SK-N-MC (cell line): ENCODE measurements around the gene TNP2.

Experiments used
- DNase-seq: peaks from one replicate; pipeline ENCODE4 v3.0.0-alpha.2; 2011; ENCODE audit warnings: low read depth, low spot score
- H3K27ac ChIP-seq: fragments of 200-600 bp; sonication (generic); 2 replicates; pipeline ENCODE4 v1.5.1; 2016; ENCODE audit warnings: mixed run types
- H3K36me3 ChIP-seq: fragments of 200-600 bp; sonication (generic); 2 replicates; pipeline ENCODE4 v1.6.1; 2017; ENCODE audit warnings: antibody characterized with exemption, low read length, mixed read lengths; ENCODE audit not compliant: insufficient read depth
- H3K4me3 ChIP-seq: fragments of 200-600 bp; sonication (generic); 2 replicates; pipeline ENCODE4 v1.5.1; 2016
- H3K9ac ChIP-seq: fragments of 200-600 bp; sonication (generic); 2 replicates; pipeline ENCODE4 v1.8.0; 2017; ENCODE audit warnings: mixed run types, mixed read lengths; ENCODE audit not compliant: insufficient read length
- H3K9me3 ChIP-seq: fragments of 200-600 bp; sonication (generic); 2 replicates; pipeline ENCODE4 v1.6.1; 2017; ENCODE audit warnings: low read depth, mild to moderate bottlenecking, antibody characterized with exemption, low read length, moderate library complexity, mixed read lengths
- EZH2 ChIP-seq: fragments of 200-600 bp; sonication (generic); IDR thresholded peaks from one replicate; pipeline ENCODE4 v1.6.1; 2017; ENCODE audit warnings: antibody characterized with exemption
- FOXP2 ChIP-seq: optimal IDR thresholded peaks from 2 replicates; pipeline ENCODE3; 2011; ENCODE audit warnings: mild to moderate bottlenecking, moderate library complexity; ENCODE audit not compliant: insufficient read depth; ENCODE audit errors: extremely low read length, control extremely low read depth
- POLR2AphosphoS5 ChIP-seq: IDR thresholded peaks from 2 replicates; pipeline ENCODE4 v1.6.1; 2012; ENCODE audit warnings: mild to moderate bottlenecking, low read depth, low read length, borderline replicate concordance

TNP2 gene

GRCh38 chr16:11272921-11273720 is 4.0 kb upstream of the TNP2 start, which contains the start of gene PRM3:
Gene PRM3, minus strand, starts transcription at chr16:11273629. Its CDS starts 34 bp downstream, at chr16:11273595.
- Histone ChIP-seq H3K4me3 (no peak within 1 kb of the TSS), H3K9ac (no peak within 1 kb of the TSS), H3K36me3 (no peaks in the 10 kb centered on the region), H3K27ac (no peak within 1 kb of the TSS), H3K9me3 (no peaks in the 10 kb centered on the region)
- no peak for DNase-seq
- TF ChIP-seq POLR2AphosphoS5, result no peak
- no peak for TF ChIP-seq FOXP2
- TF ChIP-seq EZH2, result no peak

GRCh38 chr16:11272484-11272883 is 3.4 kb upstream of the TNP2 start:
- TF ChIP-seq FOXP2 (no peak), POLR2AphosphoS5 (no peak), EZH2 (no peak)
- no peak for DNase-seq
- H3K4me3 ChIP-seq, result no peak overlapping the region
- H3K9ac ChIP-seq, result no peak overlapping the region
- no peaks in the 10 kb centered on the region for H3K9me3 ChIP-seq
- H3K36me3 ChIP-seq, result no peaks in the 10 kb centered on the region
- H3K27ac ChIP-seq, result no peak overlapping the region

GRCh38 chr16:11271610-11272009 is 2.5 kb upstream of the TNP2 start:
- DNase-seq, result no peak
- Histone ChIP-seq H3K9me3 (no peaks in the 10 kb centered on the region), H3K4me3 (no peak overlapping the region), H3K9ac (no peak overlapping the region), H3K36me3 (no peaks in the 10 kb centered on the region), H3K27ac (no peak overlapping the region)
- TF ChIP-seq POLR2AphosphoS5 (no peak), FOXP2 (no peak), EZH2 (no peak)

- DNase-seq, result no peak
- no peak overlapping the region for H3K9ac ChIP-seq
- no peak for TF ChIP-seq POLR2AphosphoS5
- no peak for TF ChIP-seq FOXP2
- no peak for TF ChIP-seq EZH2
- no peaks in the 10 kb centered on the region for H3K9me3 ChIP-seq
- no peaks in the 10 kb centered on the region for H3K36me3 ChIP-seq
- H3K4me3 ChIP-seq, result no peak overlapping the region
- H3K27ac ChIP-seq, result no peak overlapping the region
These were observed 1.6 kb upstream of the TNP2 start for GRCh38 chr16:11270602-11271162.

GRCh38 chr16:11265124-11265523 is 4.0 kb downstream of the TNP2 start:
- no peak for DNase-seq
- TF ChIP-seq EZH2 (no peak), FOXP2 (no peak), POLR2AphosphoS5 (no peak)
- no peak overlapping the region for H3K9ac ChIP-seq
- H3K36me3 ChIP-seq, result no peaks in the 10 kb centered on the region
- no peaks in the 10 kb centered on the region for H3K9me3 ChIP-seq
- H3K27ac ChIP-seq, result no peak overlapping the region
- no peak overlapping the region for H3K4me3 ChIP-seq

GRCh38 chr16:11264155-11264832 is 4.8 kb downstream of the TNP2 start:
- no peaks in the 10 kb centered on the region for H3K36me3 ChIP-seq
- TF ChIP-seq FOXP2, result no peak
- TF ChIP-seq EZH2, result no peak
- TF ChIP-seq POLR2AphosphoS5, result no peak
- no peak overlapping the region for H3K9ac ChIP-seq
- no peak overlapping the region for H3K4me3 ChIP-seq
- no peaks in the 10 kb centered on the region for H3K9me3 ChIP-seq
- no peak overlapping the region for H3K27ac ChIP-seq
- DNase-seq, result no peak

GRCh38 chr16:11263737-11264136 is 5.4 kb downstream of the TNP2 start:
- Histone ChIP-seq H3K27ac (no peak overlapping the region), H3K9ac (no peak overlapping the region), H3K36me3 (no peaks in the 10 kb centered on the region), H3K9me3 (no peaks in the 10 kb centered on the region), H3K4me3 (no peak overlapping the region)
- TF ChIP-seq FOXP2 (no peak), EZH2 (no peak), POLR2AphosphoS5 (no peak)
- DNase-seq, result no peak

GRCh38 chr16:11262915-11263314 is 6.2 kb downstream of the TNP2 start:
- no peak for DNase-seq
- no peaks in the 10 kb centered on the region for H3K36me3 ChIP-seq

More at GRCh38 chr16:11262915-11263314, 6.2 kb downstream of the TNP2 start:
- no peak for TF ChIP-seq POLR2AphosphoS5
- TF ChIP-seq EZH2, result no peak
- no peak for TF ChIP-seq FOXP2
- no peak overlapping the region for H3K27ac ChIP-seq
- H3K9me3 ChIP-seq, result no peaks in the 10 kb centered on the region
- H3K4me3 ChIP-seq, result no peak overlapping the region
- H3K9ac ChIP-seq, result no peak overlapping the region
